Neural cell (in vitro differentiated cells): ENCODE measurements around the gene MRO. TPM values are rescaled to one million over a fixed set of nuclear protein-coding genes. Genes with fewer than 3 reads are reported as not detected.

Experiments
- H2AFZ ChIP-seq: fragments of 200-600, 300-800 bp; sonication (generic), shearing (Covaris generic); 2 replicates; pipeline ENCODE4 v1.6.0; 2014; ENCODE audit warnings: low read depth, mild to moderate bottlenecking, antibody characterized with exemption, low read length, moderate library complexity
- H3F3A ChIP-seq: fragments of 200-600 bp; shearing (Covaris generic); 2 replicates; pipeline ENCODE4 v1.6.1; 2016; ENCODE audit warnings: mild to moderate bottlenecking, moderate library complexity, mixed read lengths, antibody characterized with exemption, low read length; ENCODE audit not compliant: insufficient read depth, poor library complexity, severe bottlenecking
- H3K27ac ChIP-seq: fragments of 200-600, 300-800 bp; sonication (generic), shearing (Covaris generic); 2 replicates; pipeline ENCODE4 v1.5.1; 2014; ENCODE audit warnings: mild to moderate bottlenecking, low read length, moderate library complexity
- H3K27me3 ChIP-seq: fragments of 300-800, 200-600 bp; sonication (generic), shearing (Covaris generic); 2 replicates; pipeline ENCODE4 v1.6.0; 2014; ENCODE audit warnings: mild to moderate bottlenecking, low read depth, low read length, moderate library complexity; ENCODE audit not compliant: insufficient read depth
- H3K36me3 ChIP-seq: fragments of 300-800, 200-600 bp; sonication (generic), shearing (Covaris generic); 2 replicates; pipeline ENCODE4 v1.5.1; 2014; ENCODE audit warnings: mild to moderate bottlenecking, antibody characterized with exemption, low read length, moderate library complexity; ENCODE audit not compliant: insufficient read depth
- H3K4me2 ChIP-seq: fragments of 300-800, 200-600 bp; sonication (generic), shearing (Covaris generic); 2 replicates; pipeline ENCODE4 v1.6.0; 2014; ENCODE audit warnings: mild to moderate bottlenecking, low read length
- H3K4me3 ChIP-seq: fragments of 300-800, 200-600 bp; sonication (generic), shearing (Covaris generic); 2 replicates; pipeline ENCODE4 v1.5.1; 2014; ENCODE audit warnings: mild to moderate bottlenecking, low read length, moderate library complexity
- H3K79me2 ChIP-seq: fragments of 200-600 bp; shearing (Covaris generic); replicated peaks from 2 replicates; pipeline ENCODE4 v1.6.0; 2014; ENCODE audit warnings: mild to moderate bottlenecking, low read length, moderate library complexity; ENCODE audit not compliant: insufficient read depth
- H3K9ac ChIP-seq: fragments of 300-800, 200-600 bp; sonication (generic), shearing (Covaris generic); 2 replicates; pipeline ENCODE4 v1.6.1; 2016; ENCODE audit warnings: mild to moderate bottlenecking, low read length, mixed read lengths
- H3K9me2 ChIP-seq: fragments of 200-600 bp; shearing (Covaris generic); 2 replicates; pipeline ENCODE4 v1.6.1; 2016; ENCODE audit warnings: mild to moderate bottlenecking, low read length, mixed read lengths; ENCODE audit not compliant: insufficient read depth
- H3K9me3 ChIP-seq: fragments of 200-600, 300-800 bp; sonication (generic), shearing (Covaris generic); 2 replicates; pipeline ENCODE4 v1.6.1; 2016; ENCODE audit warnings: mild to moderate bottlenecking, mixed run types, low read length, moderate library complexity, mixed read lengths
- H4K20me1 ChIP-seq: fragments of 200-600 bp; shearing (Covaris generic); 2 replicates; pipeline ENCODE4 v1.6.1; 2016; ENCODE audit warnings: mild to moderate bottlenecking, mixed run types; ENCODE audit not compliant: insufficient read depth
- EP300 ChIP-seq: fragments of 450-650 bp; conservative IDR thresholded peaks from 2 replicates; pipeline ENCODE4 v1.6.1; 2014; ENCODE audit warnings: antibody characterized with exemption, mild to moderate bottlenecking, moderate library complexity; ENCODE audit not compliant: poor library complexity, severe bottlenecking
- MXI1 ChIP-seq: fragments of 450-650 bp; conservative IDR thresholded peaks from 2 replicates; pipeline ENCODE4 v1.6.1; 2014; ENCODE audit warnings: antibody characterized with exemption, mild to moderate bottlenecking; ENCODE audit not compliant: poor library complexity, severe bottlenecking
- POLR2AphosphoS5 ChIP-seq: IDR thresholded peaks from 2 replicates; pipeline ENCODE4 v1.6.1; 2012
- RAD21 ChIP-seq: fragments of 450-650 bp; conservative IDR thresholded peaks from 2 replicates; pipeline ENCODE4 v1.6.1; 2014; ENCODE audit warnings: antibody characterized with exemption, mild to moderate bottlenecking, moderate library complexity
- SMC3 ChIP-seq: fragments of 450-650 bp; conservative IDR thresholded peaks from 2 replicates; pipeline ENCODE4 v1.6.1; 2014; ENCODE audit warnings: antibody characterized with exemption, mild to moderate bottlenecking, moderate library complexity; ENCODE audit not compliant: poor library complexity
- TAF1 ChIP-seq: IDR thresholded peaks from 2 replicates; pipeline ENCODE4 v1.6.1; 2012; ENCODE audit warnings: low read depth
- polyA plus RNA-seq: library from polyadenylated mRNA; depleted of rRNA; stranded (reverse); fragments of >200 nt; gene quantifications from 2 replicates; pipeline ENCODE4 v1.2.3, GENCODE V29; 2014
- TF ChIP-seq, protein P1 (sequence below): IDR thresholded peaks from 2 replicates; pipeline ENCODE4 v1.6.1; 2012; ENCODE audit warnings: borderline replicate concordance
- TF ChIP-seq, protein P2 (sequence below): fragments of 450-650 bp; IDR thresholded peaks from 2 replicates; pipeline ENCODE4 v1.5.1; 2014; ENCODE audit warnings: antibody characterized with exemption, mild to moderate bottlenecking, moderate library complexity; ENCODE audit not compliant: poor library complexity, severe bottlenecking

Gene MRO
- polyA plus RNA-seq, 1 donor from 2014 or later, result not detected

DNA sequence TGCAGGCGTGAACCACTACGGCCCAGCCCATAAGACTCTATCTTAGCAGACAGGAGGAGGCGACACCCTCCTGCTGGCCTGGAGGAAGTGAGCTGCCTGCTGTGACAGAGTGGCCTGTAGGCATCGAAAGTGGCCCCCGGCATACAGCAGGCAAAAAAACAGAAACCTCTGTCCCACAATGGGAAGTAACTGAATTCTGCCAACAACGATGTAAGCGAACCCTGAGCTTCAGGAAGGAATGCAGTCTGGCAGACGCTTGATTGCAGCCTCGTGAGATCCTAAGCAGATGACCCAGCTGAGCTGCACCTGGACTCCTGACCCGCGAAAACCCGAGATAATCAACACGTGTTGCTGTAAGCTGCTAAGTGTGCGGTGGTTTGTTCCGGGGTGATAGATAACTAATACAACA, 13.6 kb downstream of the MRO start:
- Histone ChIP-seq H3K79me2 (no peaks in the 10 kb centered on the region), H3K4me3 (no peak overlapping the region), H3K4me2 (no peak overlapping the region), H3K36me3 (no peaks in the 10 kb centered on the region), H2AFZ (no peak overlapping the region), H4K20me1 (no peaks in the 10 kb centered on the region), H3K9ac (no peak overlapping the region), H3K9me3 (no peaks in the 10 kb centered on the region), H3K9me2 (no peaks in the 10 kb centered on the region), H3K27ac (no peak overlapping the region), H3K27me3 (no peaks in the 10 kb centered on the region), H3F3A (no peaks in the 10 kb centered on the region)
- TF ChIP-seq, protein P1, sequence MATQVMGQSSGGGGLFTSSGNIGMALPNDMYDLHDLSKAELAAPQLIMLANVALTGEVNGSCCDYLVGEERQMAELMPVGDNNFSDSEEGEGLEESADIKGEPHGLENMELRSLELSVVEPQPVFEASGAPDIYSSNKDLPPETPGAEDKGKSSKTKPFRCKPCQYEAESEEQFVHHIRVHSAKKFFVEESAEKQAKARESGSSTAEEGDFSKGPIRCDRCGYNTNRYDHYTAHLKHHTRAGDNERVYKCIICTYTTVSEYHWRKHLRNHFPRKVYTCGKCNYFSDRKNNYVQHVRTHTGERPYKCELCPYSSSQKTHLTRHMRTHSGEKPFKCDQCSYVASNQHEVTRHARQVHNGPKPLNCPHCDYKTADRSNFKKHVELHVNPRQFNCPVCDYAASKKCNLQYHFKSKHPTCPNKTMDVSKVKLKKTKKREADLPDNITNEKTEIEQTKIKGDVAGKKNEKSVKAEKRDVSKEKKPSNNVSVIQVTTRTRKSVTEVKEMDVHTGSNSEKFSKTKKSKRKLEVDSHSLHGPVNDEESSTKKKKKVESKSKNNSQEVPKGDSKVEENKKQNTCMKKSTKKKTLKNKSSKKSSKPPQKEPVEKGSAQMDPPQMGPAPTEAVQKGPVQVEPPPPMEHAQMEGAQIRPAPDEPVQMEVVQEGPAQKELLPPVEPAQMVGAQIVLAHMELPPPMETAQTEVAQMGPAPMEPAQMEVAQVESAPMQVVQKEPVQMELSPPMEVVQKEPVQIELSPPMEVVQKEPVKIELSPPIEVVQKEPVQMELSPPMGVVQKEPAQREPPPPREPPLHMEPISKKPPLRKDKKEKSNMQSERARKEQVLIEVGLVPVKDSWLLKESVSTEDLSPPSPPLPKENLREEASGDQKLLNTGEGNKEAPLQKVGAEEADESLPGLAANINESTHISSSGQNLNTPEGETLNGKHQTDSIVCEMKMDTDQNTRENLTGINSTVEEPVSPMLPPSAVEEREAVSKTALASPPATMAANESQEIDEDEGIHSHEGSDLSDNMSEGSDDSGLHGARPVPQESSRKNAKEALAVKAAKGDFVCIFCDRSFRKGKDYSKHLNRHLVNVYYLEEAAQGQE, result no peak
- TF ChIP-seq MXI1 (no peak), EP300 (no peak), POLR2AphosphoS5 (no peak), SMC3 (no peak)

DNA sequence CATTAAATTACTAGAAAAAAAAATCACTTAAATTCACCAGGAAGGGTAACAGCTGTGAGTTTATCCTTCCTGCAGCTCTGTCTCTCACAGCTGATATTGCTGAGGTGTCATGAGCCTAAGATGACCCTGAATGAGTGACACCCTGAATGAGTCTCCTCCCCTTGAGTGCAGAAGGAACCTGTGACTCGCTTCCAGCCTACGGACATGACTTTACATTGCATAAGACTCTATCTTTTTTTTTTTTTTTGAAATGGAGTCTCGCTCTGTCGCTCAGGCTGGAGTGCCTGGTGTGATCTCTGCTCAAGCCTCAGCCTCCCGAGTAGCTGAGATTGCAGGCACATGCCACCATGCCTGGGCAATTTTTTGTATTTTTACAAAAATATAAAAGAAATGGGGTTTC, 14.1 kb downstream of the MRO start:
- no peaks in the 10 kb centered on the region for H3K79me2 ChIP-seq
- no peaks in the 10 kb centered on the region for H3K9me2 ChIP-seq
- no peak overlapping the region for H3K9ac ChIP-seq
- H3K27me3 ChIP-seq, result no peaks in the 10 kb centered on the region
- no peak overlapping the region for H3K4me3 ChIP-seq
- no peak overlapping the region for H2AFZ ChIP-seq
- no peaks in the 10 kb centered on the region for H4K20me1 ChIP-seq
- no peak overlapping the region for H3K4me2 ChIP-seq
- no peak overlapping the region for H3K27ac ChIP-seq
- TF ChIP-seq, protein P2, sequence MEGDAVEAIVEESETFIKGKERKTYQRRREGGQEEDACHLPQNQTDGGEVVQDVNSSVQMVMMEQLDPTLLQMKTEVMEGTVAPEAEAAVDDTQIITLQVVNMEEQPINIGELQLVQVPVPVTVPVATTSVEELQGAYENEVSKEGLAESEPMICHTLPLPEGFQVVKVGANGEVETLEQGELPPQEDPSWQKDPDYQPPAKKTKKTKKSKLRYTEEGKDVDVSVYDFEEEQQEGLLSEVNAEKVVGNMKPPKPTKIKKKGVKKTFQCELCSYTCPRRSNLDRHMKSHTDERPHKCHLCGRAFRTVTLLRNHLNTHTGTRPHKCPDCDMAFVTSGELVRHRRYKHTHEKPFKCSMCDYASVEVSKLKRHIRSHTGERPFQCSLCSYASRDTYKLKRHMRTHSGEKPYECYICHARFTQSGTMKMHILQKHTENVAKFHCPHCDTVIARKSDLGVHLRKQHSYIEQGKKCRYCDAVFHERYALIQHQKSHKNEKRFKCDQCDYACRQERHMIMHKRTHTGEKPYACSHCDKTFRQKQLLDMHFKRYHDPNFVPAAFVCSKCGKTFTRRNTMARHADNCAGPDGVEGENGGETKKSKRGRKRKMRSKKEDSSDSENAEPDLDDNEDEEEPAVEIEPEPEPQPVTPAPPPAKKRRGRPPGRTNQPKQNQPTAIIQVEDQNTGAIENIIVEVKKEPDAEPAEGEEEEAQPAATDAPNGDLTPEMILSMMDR, result no peak
- TF ChIP-seq SMC3 (no peak), TAF1 (no peak), MXI1 (no peak), EP300 (no peak), RAD21 (no peak), POLR2AphosphoS5 (no peak)
- TF ChIP-seq, protein P1, result no peak
- H3K9me3 ChIP-seq, result no peaks in the 10 kb centered on the region
- H3K36me3 ChIP-seq, result no peaks in the 10 kb centered on the region
- no peaks in the 10 kb centered on the region for H3F3A ChIP-seq
